IMR-90 (cell line): ENCODE data around the gene LFNG. TPM values are rescaled to one million over a fixed set of nuclear protein-coding genes. Genes with fewer than 3 reads are reported as not detected.
A peak's percentile ranks its signal among the peaks of the same experiment; 100 is the strongest.

Experiments
- ATAC-seq: fragments of 200-7000 bp; cut with Tn5 transposase; 2 replicates; pipeline ENCODE4 v1.9.1; 2020; ENCODE audit warnings: low read depth, mild to moderate bottlenecking, moderate library complexity
- BruUV-seq: library from RNA; stranded (reverse); fragments of 400-500 nt; replicated peaks from 2 replicates; lab custom pipeline; 2021; lab: Mats Ljungman, UMichigan
- CTCF ChIA-PET: fragments of 300-600 bp; formaldehyde crosslinking; extraction: SDS; loops from one replicate; lab custom pipeline; 2021; ENCODE audit warnings: antibody characterized with exemption; lab: Yijun Ruan, JAX
- POLR2A ChIA-PET: fragments of 300-600 bp; sonication (Branson Sonifier 250); formaldehyde crosslinking; loops from one replicate; lab custom pipeline; 2022; ENCODE audit warnings: antibody characterized with exemption; ENCODE audit not compliant: unreplicated experiment; lab: Charles Lee
- DNase-seq: peaks from one replicate; pipeline ENCODE4 v3.0.0; 2013
- H2AFZ ChIP-seq: replicated peaks from 2 replicates; pipeline ENCODE3; 2013; ENCODE audit warnings: low read length, mild to moderate bottlenecking; ENCODE audit not compliant: poor library complexity
- H2AK5ac ChIP-seq: 2 replicates; pipeline ENCODE4 v1.6.1; 2013; ENCODE audit warnings: low read depth, low read length, inconsistent platforms
- H2AK9ac ChIP-seq: replicated peaks from 2 replicates; pipeline ENCODE3; 2013; ENCODE audit warnings: mild to moderate bottlenecking, low read depth, low read length, moderate library complexity; ENCODE audit not compliant: poor library complexity
- H2BK120ac ChIP-seq: 2 replicates; pipeline ENCODE4 v1.6.1; 2013; ENCODE audit warnings: low read depth, low read length, inconsistent platforms
- H2BK15ac ChIP-seq: 3 replicates; pipeline ENCODE4 v1.6.1; 2013; ENCODE audit warnings: low read depth, low read length, inconsistent platforms
- H2BK20ac ChIP-seq: 2 replicates; pipeline ENCODE4 v1.6.1; 2013; ENCODE audit warnings: low read depth, mild to moderate bottlenecking, inconsistent platforms, low read length, moderate library complexity
- H2BK5ac ChIP-seq: 2 replicates; pipeline ENCODE4 v1.6.1; 2013; ENCODE audit warnings: mild to moderate bottlenecking, low read depth, low read length, inconsistent platforms; ENCODE audit not compliant: poor library complexity, severe bottlenecking
- H3K14ac ChIP-seq: replicated peaks from 2 replicates; pipeline ENCODE4 v1.6.1; 2013; ENCODE audit warnings: low read depth, low read length, inconsistent platforms
- H3K18ac ChIP-seq: 2 replicates; pipeline ENCODE4 v1.6.1; 2013; ENCODE audit warnings: low read depth, low read length, control low read depth
- H3K23ac ChIP-seq: 2 replicates; pipeline ENCODE4 v1.6.1; 2013; ENCODE audit warnings: low read depth, low read length, inconsistent platforms
- H3K27ac ChIP-seq: 2 replicates; pipeline ENCODE4 v1.5.1; 2013; ENCODE audit warnings: mild to moderate bottlenecking, control low read depth, low read length; ENCODE audit not compliant: insufficient read depth
- H3K27me3 ChIP-seq: 2 replicates; pipeline ENCODE4 v1.6.1; 2013; ENCODE audit warnings: low read length; ENCODE audit not compliant: control insufficient read depth, insufficient read depth
- H3K36me3 ChIP-seq: 2 replicates; pipeline ENCODE4 v1.6.1; 2013; ENCODE audit warnings: low read length, mixed read lengths; ENCODE audit not compliant: control insufficient read depth, insufficient read depth
- H3K4ac ChIP-seq: 2 replicates; pipeline ENCODE4 v1.6.1; 2013; ENCODE audit warnings: low read depth, low read length, inconsistent platforms
- H3K4me1 ChIP-seq: 2 replicates; pipeline ENCODE4 v1.6.1; 2013; ENCODE audit warnings: low read length, mixed read lengths; ENCODE audit not compliant: control insufficient read depth, insufficient read depth
- H3K4me2 ChIP-seq: 2 replicates; pipeline ENCODE4 v1.6.1; 2013; ENCODE audit warnings: low read depth, mild to moderate bottlenecking, control low read depth, low read length, moderate library complexity
- H3K4me3 ChIP-seq: 2 replicates; pipeline ENCODE4 v1.5.1; 2013; ENCODE audit warnings: low read depth, mild to moderate bottlenecking, control low read depth, low read length, moderate library complexity; ENCODE audit not compliant: insufficient read depth
- H3K56ac ChIP-seq: 2 replicates; pipeline ENCODE4 v1.6.1; 2013; ENCODE audit warnings: low read length, inconsistent platforms; ENCODE audit not compliant: insufficient read depth; ENCODE audit errors: extremely low read depth
- H3K79me1 ChIP-seq, 2 experiments: 2 replicates each; pipeline ENCODE4 v1.6.1; 2013; ENCODE audit warnings: low read length in 2 of 2, inconsistent platforms in 1 of 2, low read depth in 1 of 2
- H3K9ac ChIP-seq: 2 replicates; pipeline ENCODE4 v1.6.1; 2013; ENCODE audit warnings: low read depth, low read length, control low read depth
- H3K9me1 ChIP-seq: 2 replicates; pipeline ENCODE4 v1.6.1; 2013; ENCODE audit warnings: low read length, inconsistent platforms; ENCODE audit not compliant: insufficient read depth
- H3K9me3 ChIP-seq: 2 replicates; pipeline ENCODE4 v1.6.1; 2013; ENCODE audit warnings: low read length; ENCODE audit not compliant: control insufficient read depth, insufficient read depth
- H4K20me1 ChIP-seq: 2 replicates; pipeline ENCODE4 v1.6.1; 2013; ENCODE audit warnings: low read length, inconsistent platforms; ENCODE audit not compliant: insufficient read depth
- H4K5ac ChIP-seq: 2 replicates; pipeline ENCODE4 v1.6.1; 2013; ENCODE audit warnings: mild to moderate bottlenecking, low read depth, low read length, control low read depth
- H4K8ac ChIP-seq, 2 experiments: 2 replicates each; pipeline ENCODE4 v1.6.1; 2013; ENCODE audit warnings: low read depth in 2 of 2, low read length in 2 of 2, control low read depth in 1 of 2, inconsistent platforms in 1 of 2
- H4K91ac ChIP-seq: 2 replicates; pipeline ENCODE4 v1.6.1; 2013; ENCODE audit warnings: low read depth, low read length, inconsistent platforms; ENCODE audit not compliant: insufficient read depth
- BHLHE40 ChIP-seq: fragments of 150-350 bp; IDR thresholded peaks from 2 replicates; pipeline ENCODE4 v1.6.1; 2016; ENCODE audit warnings: mild to moderate bottlenecking, low read depth, low read length
- CEBPB ChIP-seq: IDR thresholded peaks from 2 replicates; pipeline ENCODE4 v1.6.1; 2012; ENCODE audit warnings: low read depth, low read length, improper control_type of control experiment
- CHD1 ChIP-seq: IDR thresholded peaks from 2 replicates; pipeline ENCODE4 v1.6.1; 2012; ENCODE audit warnings: low read depth, low read length, improper control_type of control experiment
- CTCF ChIP-seq: conservative IDR thresholded peaks from 2 replicates; pipeline ENCODE4 v1.5.1; 2012; ENCODE audit warnings: mild to moderate bottlenecking, low read depth, low read length, improper control_type of control experiment
- ELK1 ChIP-seq: fragments of 150-350 bp; IDR thresholded peaks from 2 replicates; pipeline ENCODE4 v1.6.1; 2016; ENCODE audit warnings: low read depth, mild to moderate bottlenecking, low read length, moderate library complexity, borderline replicate concordance
- FOS ChIP-seq: fragments of 150-350 bp; IDR thresholded peaks from 2 replicates; pipeline ENCODE4 v1.6.1; 2016; ENCODE audit warnings: low read depth, low read length
- MAFK ChIP-seq: IDR thresholded peaks from 2 replicates; pipeline ENCODE4 v1.6.1; 2012; ENCODE audit warnings: low read depth, low read length, improper control_type of control experiment
- MAZ ChIP-seq: IDR thresholded peaks from 2 replicates; pipeline ENCODE4 v1.6.1; 2012; ENCODE audit warnings: low read depth, mild to moderate bottlenecking, low read length, improper control_type of control experiment, moderate library complexity, borderline replicate concordance
- MXI1 ChIP-seq: IDR thresholded peaks from 2 replicates; pipeline ENCODE4 v1.6.1; 2012; ENCODE audit warnings: low read depth, mild to moderate bottlenecking, low read length, moderate library complexity, borderline replicate concordance
- NFE2L2 ChIP-seq: fragments of 150-350 bp; IDR thresholded peaks from 2 replicates; pipeline ENCODE4 v1.6.1; 2016; ENCODE audit warnings: low read depth, mild to moderate bottlenecking, low read length
- POLR2A ChIP-seq: IDR thresholded peaks from 2 replicates; pipeline ENCODE4 v1.6.1; 2012; ENCODE audit warnings: mild to moderate bottlenecking, low read depth, low read length
- RAD21 ChIP-seq: IDR thresholded peaks from 2 replicates; pipeline ENCODE4 v1.6.1; 2012; ENCODE audit warnings: low read length, improper control_type of control experiment
- RCOR1 ChIP-seq: IDR thresholded peaks from 2 replicates; pipeline ENCODE4 v1.6.1; 2012; ENCODE audit warnings: mild to moderate bottlenecking, low read length, improper control_type of control experiment; ENCODE audit not compliant: insufficient replicate concordance
- RFX5 ChIP-seq: IDR thresholded peaks from 2 replicates; pipeline ENCODE4 v1.8.0; 2012; ENCODE audit warnings: low read depth, mild to moderate bottlenecking, low read length, moderate library complexity
- SMC3 ChIP-seq: fragments of 150-350 bp; IDR thresholded peaks from 2 replicates; pipeline ENCODE4 v1.6.1; 2016; ENCODE audit warnings: low read depth, mild to moderate bottlenecking, antibody characterized with exemption, low read length, moderate library complexity
- WGBS, 2 experiments: methylation state at CpG; one replicate each; pipeline versions ENCODE4 v1.1.5 to v1.1.7; 2013; ENCODE audit warnings: missing lambda C conversion rate in 2 of 2; ENCODE audit not compliant: insufficient read length in 1 of 2; ENCODE audit errors: extremely low coverage in 2 of 2; 5-methylcytosine and 5-hydroxymethylcytosine counted together
- dilution Hi-C: fragments of 300-500 bp; cut with HindIII; formaldehyde crosslinking; loops from one replicate; pipeline ENCODE4 v1.14.3; 2018; ENCODE audit warnings: low sequenced_read_pairs; ENCODE audit not compliant: unreplicated experiment
- in situ Hi-C: fragments of 300-500 bp; cut with MboI; formaldehyde crosslinking; loops from 3 replicates; pipeline ENCODE4 v1.14.3; 2019; ENCODE audit warnings: low sequenced_read_pairs, inconsistent platforms, mixed read lengths
- intact Hi-C: fragments of 100-400 bp; cut with micrococcal nuclease; formaldehyde crosslinking; loops from 2 replicates; pipeline ENCODE4 v1.10.0; 2022
- polyA plus RNA-seq, 3 experiments: library from polyadenylated mRNA; depleted of rRNA; stranded (reverse); fragments of >200 nt; gene quantifications; 2 replicates each; pipeline ENCODE4 v1.2.3, GENCODE V29; 2012; ENCODE audit warnings: low replicate concordance in 1 of 3
- total RNA-seq: library from RNA; depleted of rRNA; stranded (reverse); fragments of >200 nt; gene quantifications from 2 replicates; pipeline ENCODE4 v1.2.3, GENCODE V29; 2012
- TF ChIP-seq, protein P1 (sequence below): fragments of 150-350 bp; IDR thresholded peaks from 2 replicates; pipeline ENCODE4 v1.6.1; 2017; ENCODE audit warnings: mild to moderate bottlenecking, antibody characterized with exemption, low read length, low read depth

Gene LFNG
- total and polyA plus RNA-seq, 2 of the 4 experiments (the other 2 are of a cell fraction), result 1.8 to 5.1 TPM

GRCh38 chr7:2471396-2471795 is 48.2 kb upstream of the LFNG start:
- H3K4me3 ChIP-seq, result no peak overlapping the region
- no peak overlapping the region; the same call in 1 of the 2 replicates for H2BK120ac ChIP-seq
- no peak overlapping the region for H2BK15ac ChIP-seq
- peak overlapping the region; percentile 24; the same call in 1 of the 2 replicates for H3K4ac ChIP-seq
- peak overlapping the region; percentile 85 for H2AFZ ChIP-seq
- H3K27ac ChIP-seq, result no peak overlapping the region; the same call in 1 of the 2 replicates
- ATAC-seq (peak; percentile 46), DNase-seq (peak; percentile 25)
- H4K5ac ChIP-seq, result no peak overlapping the region; the same call in 1 of the 2 replicates
- no peaks in the 10 kb centered on the region for H3K36me3 ChIP-seq
- WGBS, 2 experiments, result 20% methylated on average over 2 of the region's 17 CpGs; no CpG with 5 or more reads in 1 of the 2 experiments
- intact Hi-C loops (loop anchor here (2.0 to 10.0 kb wide), 3 partner anchors 67 to 683 kb away; no protein-coding TSS in a partner anchor), in situ Hi-C loops (no loop called here), dilution Hi-C loops (no loop called here)
- no peak overlapping the region for H3K23ac ChIP-seq
- H3K56ac ChIP-seq, result no peak overlapping the region
- H3K9me1 ChIP-seq, result no peaks in the 10 kb centered on the region
- H3K79me1 ChIP-seq, result no peaks in the 10 kb centered on the region
- ChIA-PET POLR2A (no interaction called here), CTCF (interaction anchor here (0.9 kb wide), 1 partner anchor 20 kb away, joined by 3 read pairs; no protein-coding TSS in a partner anchor)
- peaks cover 3% of the 10 kb centered on the region; the same call in 1 of the 2 replicates for H3K27me3 ChIP-seq
- no peak for TF ChIP-seq RAD21
- TF ChIP-seq CTCF, result no peak
- no peak for TF ChIP-seq MAZ
- TF ChIP-seq RCOR1, result no peak
- no peak for TF ChIP-seq MXI1
- TF ChIP-seq ELK1, result no peak
- TF ChIP-seq BHLHE40, result no peak
- TF ChIP-seq NFE2L2, result no peak
- no peak for TF ChIP-seq MAFK
- TF ChIP-seq CHD1, result no peak
- no peak for TF ChIP-seq FOS
- no peak for TF ChIP-seq RFX5
- TF ChIP-seq, protein P1, sequence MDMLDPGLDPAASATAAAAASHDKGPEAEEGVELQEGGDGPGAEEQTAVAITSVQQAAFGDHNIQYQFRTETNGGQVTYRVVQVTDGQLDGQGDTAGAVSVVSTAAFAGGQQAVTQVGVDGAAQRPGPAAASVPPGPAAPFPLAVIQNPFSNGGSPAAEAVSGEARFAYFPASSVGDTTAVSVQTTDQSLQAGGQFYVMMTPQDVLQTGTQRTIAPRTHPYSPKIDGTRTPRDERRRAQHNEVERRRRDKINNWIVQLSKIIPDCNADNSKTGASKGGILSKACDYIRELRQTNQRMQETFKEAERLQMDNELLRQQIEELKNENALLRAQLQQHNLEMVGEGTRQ, result no peak
- TF ChIP-seq POLR2A, result no peak
- no peak for TF ChIP-seq SMC3
- TF ChIP-seq CEBPB, result no peak
- H3K18ac ChIP-seq, result no peak overlapping the region
- peak overlapping the region in 1 of 2 experiments; percentile 57; a peak in 1 of 4 replicates for H4K8ac ChIP-seq
- no peak overlapping the region for H4K91ac ChIP-seq
- no peak overlapping the region for H2BK5ac ChIP-seq
- H2AK9ac ChIP-seq, result no peak overlapping the region
- H2BK20ac ChIP-seq, result no peak overlapping the region
- peaks cover 6% of the 10 kb centered on the region; the same call in 1 of the 2 replicates for H3K4me1 ChIP-seq
- H3K9ac ChIP-seq, result no peak overlapping the region
- no peak overlapping the region for H3K14ac ChIP-seq
- H3K9me3 ChIP-seq, result no peaks in the 10 kb centered on the region
- BruUV-seq, result no TSS peak
- no peak overlapping the region for H2AK5ac ChIP-seq
- no peak overlapping the region for H3K4me2 ChIP-seq
- H4K20me1 ChIP-seq, result no peaks in the 10 kb centered on the region
